22Rv1 (cell line): ENCODE results near the gene SCFD2.

Experiments
- CTCF ChIP-seq: fragments of 450-650 bp; IDR thresholded peaks from 2 replicates; pipeline ENCODE4 v1.5.1; 2017; ENCODE audit warnings: mild to moderate bottlenecking
- ZFX ChIP-seq: fragments of 450-650 bp; IDR thresholded peaks from 2 replicates; pipeline ENCODE4 v1.6.1; 2017; ENCODE audit warnings: antibody characterized with exemption, borderline replicate concordance

- TF ChIP-seq CTCF: no peak
- no peak for TF ChIP-seq ZFX
Observed at GRCh38 chr4:53121264-53121865, 244.5 kb downstream of the SCFD2 start.
